IMR-90 (cell line): Measurements from ENCODE around the gene NR5A2. TPM values are rescaled to one million over a fixed set of nuclear protein-coding genes. Genes with fewer than 3 reads are reported as not detected.

Source experiments
- ATAC-seq: fragments of 200-7000 bp; cut with Tn5 transposase; 2 replicates; pipeline ENCODE4 v1.9.1; 2020; ENCODE audit warnings: low read depth, mild to moderate bottlenecking, moderate library complexity
- BruUV-seq: library from RNA; stranded (reverse); fragments of 400-500 nt; replicated peaks from 2 replicates; lab custom pipeline; 2021; lab: Mats Ljungman, UMichigan
- CTCF ChIA-PET: fragments of 300-600 bp; formaldehyde crosslinking; extraction: SDS; loops from one replicate; lab custom pipeline; 2021; ENCODE audit warnings: antibody characterized with exemption; lab: Yijun Ruan, JAX
- POLR2A ChIA-PET: fragments of 300-600 bp; sonication (Branson Sonifier 250); formaldehyde crosslinking; loops from one replicate; lab custom pipeline; 2022; ENCODE audit warnings: antibody characterized with exemption; ENCODE audit not compliant: unreplicated experiment; lab: Charles Lee
- DNase-seq: peaks from one replicate; pipeline ENCODE4 v3.0.0; 2013
- H2AFZ ChIP-seq: replicated peaks from 2 replicates; pipeline ENCODE3; 2013; ENCODE audit warnings: low read length, mild to moderate bottlenecking; ENCODE audit not compliant: poor library complexity
- H2AK5ac ChIP-seq: 2 replicates; pipeline ENCODE4 v1.6.1; 2013; ENCODE audit warnings: low read depth, low read length, inconsistent platforms
- H2AK9ac ChIP-seq: replicated peaks from 2 replicates; pipeline ENCODE3; 2013; ENCODE audit warnings: mild to moderate bottlenecking, low read depth, low read length, moderate library complexity; ENCODE audit not compliant: poor library complexity
- H2BK120ac ChIP-seq: 2 replicates; pipeline ENCODE4 v1.6.1; 2013; ENCODE audit warnings: low read depth, low read length, inconsistent platforms
- H2BK15ac ChIP-seq: 3 replicates; pipeline ENCODE4 v1.6.1; 2013; ENCODE audit warnings: low read depth, low read length, inconsistent platforms
- H2BK20ac ChIP-seq: 2 replicates; pipeline ENCODE4 v1.6.1; 2013; ENCODE audit warnings: low read depth, mild to moderate bottlenecking, inconsistent platforms, low read length, moderate library complexity
- H2BK5ac ChIP-seq: 2 replicates; pipeline ENCODE4 v1.6.1; 2013; ENCODE audit warnings: mild to moderate bottlenecking, low read depth, low read length, inconsistent platforms; ENCODE audit not compliant: poor library complexity, severe bottlenecking
- H3K14ac ChIP-seq: replicated peaks from 2 replicates; pipeline ENCODE4 v1.6.1; 2013; ENCODE audit warnings: low read depth, low read length, inconsistent platforms
- H3K18ac ChIP-seq: 2 replicates; pipeline ENCODE4 v1.6.1; 2013; ENCODE audit warnings: low read depth, low read length, control low read depth
- H3K23ac ChIP-seq: 2 replicates; pipeline ENCODE4 v1.6.1; 2013; ENCODE audit warnings: low read depth, low read length, inconsistent platforms
- H3K27ac ChIP-seq: 2 replicates; pipeline ENCODE4 v1.5.1; 2013; ENCODE audit warnings: mild to moderate bottlenecking, control low read depth, low read length; ENCODE audit not compliant: insufficient read depth
- H3K27me3 ChIP-seq: 2 replicates; pipeline ENCODE4 v1.6.1; 2013; ENCODE audit warnings: low read length; ENCODE audit not compliant: control insufficient read depth, insufficient read depth
- H3K36me3 ChIP-seq: 2 replicates; pipeline ENCODE4 v1.6.1; 2013; ENCODE audit warnings: low read length, mixed read lengths; ENCODE audit not compliant: control insufficient read depth, insufficient read depth
- H3K4ac ChIP-seq: 2 replicates; pipeline ENCODE4 v1.6.1; 2013; ENCODE audit warnings: low read depth, low read length, inconsistent platforms
- H3K4me1 ChIP-seq: 2 replicates; pipeline ENCODE4 v1.6.1; 2013; ENCODE audit warnings: low read length, mixed read lengths; ENCODE audit not compliant: control insufficient read depth, insufficient read depth
- H3K4me2 ChIP-seq: 2 replicates; pipeline ENCODE4 v1.6.1; 2013; ENCODE audit warnings: low read depth, mild to moderate bottlenecking, control low read depth, low read length, moderate library complexity
- H3K4me3 ChIP-seq: 2 replicates; pipeline ENCODE4 v1.5.1; 2013; ENCODE audit warnings: low read depth, mild to moderate bottlenecking, control low read depth, low read length, moderate library complexity; ENCODE audit not compliant: insufficient read depth
- H3K56ac ChIP-seq: 2 replicates; pipeline ENCODE4 v1.6.1; 2013; ENCODE audit warnings: low read length, inconsistent platforms; ENCODE audit not compliant: insufficient read depth; ENCODE audit errors: extremely low read depth
- H3K79me1 ChIP-seq, 2 experiments: 2 replicates each; pipeline ENCODE4 v1.6.1; 2013; ENCODE audit warnings: low read length in 2 of 2, inconsistent platforms in 1 of 2, low read depth in 1 of 2
- H3K9ac ChIP-seq: 2 replicates; pipeline ENCODE4 v1.6.1; 2013; ENCODE audit warnings: low read depth, low read length, control low read depth
- H3K9me1 ChIP-seq: 2 replicates; pipeline ENCODE4 v1.6.1; 2013; ENCODE audit warnings: low read length, inconsistent platforms; ENCODE audit not compliant: insufficient read depth
- H3K9me3 ChIP-seq: 2 replicates; pipeline ENCODE4 v1.6.1; 2013; ENCODE audit warnings: low read length; ENCODE audit not compliant: control insufficient read depth, insufficient read depth
- H4K20me1 ChIP-seq: 2 replicates; pipeline ENCODE4 v1.6.1; 2013; ENCODE audit warnings: low read length, inconsistent platforms; ENCODE audit not compliant: insufficient read depth
- H4K5ac ChIP-seq: 2 replicates; pipeline ENCODE4 v1.6.1; 2013; ENCODE audit warnings: mild to moderate bottlenecking, low read depth, low read length, control low read depth
- H4K8ac ChIP-seq, 2 experiments: 2 replicates each; pipeline ENCODE4 v1.6.1; 2013; ENCODE audit warnings: low read depth in 2 of 2, low read length in 2 of 2, control low read depth in 1 of 2, inconsistent platforms in 1 of 2
- H4K91ac ChIP-seq: 2 replicates; pipeline ENCODE4 v1.6.1; 2013; ENCODE audit warnings: low read depth, low read length, inconsistent platforms; ENCODE audit not compliant: insufficient read depth
- BHLHE40 ChIP-seq: fragments of 150-350 bp; IDR thresholded peaks from 2 replicates; pipeline ENCODE4 v1.6.1; 2016; ENCODE audit warnings: mild to moderate bottlenecking, low read depth, low read length
- CHD1 ChIP-seq: IDR thresholded peaks from 2 replicates; pipeline ENCODE4 v1.6.1; 2012; ENCODE audit warnings: low read depth, low read length, improper control_type of control experiment
- MAFK ChIP-seq: IDR thresholded peaks from 2 replicates; pipeline ENCODE4 v1.6.1; 2012; ENCODE audit warnings: low read depth, low read length, improper control_type of control experiment
- MAZ ChIP-seq: IDR thresholded peaks from 2 replicates; pipeline ENCODE4 v1.6.1; 2012; ENCODE audit warnings: low read depth, mild to moderate bottlenecking, low read length, improper control_type of control experiment, moderate library complexity, borderline replicate concordance
- MXI1 ChIP-seq: IDR thresholded peaks from 2 replicates; pipeline ENCODE4 v1.6.1; 2012; ENCODE audit warnings: low read depth, mild to moderate bottlenecking, low read length, moderate library complexity, borderline replicate concordance
- RAD21 ChIP-seq: IDR thresholded peaks from 2 replicates; pipeline ENCODE4 v1.6.1; 2012; ENCODE audit warnings: low read length, improper control_type of control experiment
- RFX5 ChIP-seq: IDR thresholded peaks from 2 replicates; pipeline ENCODE4 v1.8.0; 2012; ENCODE audit warnings: low read depth, mild to moderate bottlenecking, low read length, moderate library complexity
- SMC3 ChIP-seq: fragments of 150-350 bp; IDR thresholded peaks from 2 replicates; pipeline ENCODE4 v1.6.1; 2016; ENCODE audit warnings: low read depth, mild to moderate bottlenecking, antibody characterized with exemption, low read length, moderate library complexity
- dilution Hi-C: fragments of 300-500 bp; cut with HindIII; formaldehyde crosslinking; loops from one replicate; pipeline ENCODE4 v1.14.3; 2018; ENCODE audit warnings: low sequenced_read_pairs; ENCODE audit not compliant: unreplicated experiment
- in situ Hi-C: fragments of 300-500 bp; cut with MboI; formaldehyde crosslinking; loops from 3 replicates; pipeline ENCODE4 v1.14.3; 2019; ENCODE audit warnings: low sequenced_read_pairs, inconsistent platforms, mixed read lengths
- intact Hi-C: fragments of 100-400 bp; cut with micrococcal nuclease; formaldehyde crosslinking; loops from 2 replicates; pipeline ENCODE4 v1.10.0; 2022
- polyA plus RNA-seq, 3 experiments: library from polyadenylated mRNA; depleted of rRNA; stranded (reverse); fragments of >200 nt; gene quantifications; 2 replicates each; pipeline ENCODE4 v1.2.3, GENCODE V29; 2012; ENCODE audit warnings: low replicate concordance in 1 of 3
- total RNA-seq: library from RNA; depleted of rRNA; stranded (reverse); fragments of >200 nt; gene quantifications from 2 replicates; pipeline ENCODE4 v1.2.3, GENCODE V29; 2012
- TF ChIP-seq, protein P1 (sequence below): conservative IDR thresholded peaks from 2 replicates; pipeline ENCODE4 v1.5.1; 2012; ENCODE audit warnings: mild to moderate bottlenecking, low read depth, low read length, improper control_type of control experiment
- TF ChIP-seq, protein P2 (sequence below): fragments of 150-350 bp; IDR thresholded peaks from 2 replicates; pipeline ENCODE4 v1.6.1; 2017; ENCODE audit warnings: mild to moderate bottlenecking, antibody characterized with exemption, low read length, low read depth

NR5A2 gene
- total and polyA plus RNA-seq, 2 of the 4 experiments (the other 2 are of a cell fraction): 0.03 to 0.18 TPM

DNA sequence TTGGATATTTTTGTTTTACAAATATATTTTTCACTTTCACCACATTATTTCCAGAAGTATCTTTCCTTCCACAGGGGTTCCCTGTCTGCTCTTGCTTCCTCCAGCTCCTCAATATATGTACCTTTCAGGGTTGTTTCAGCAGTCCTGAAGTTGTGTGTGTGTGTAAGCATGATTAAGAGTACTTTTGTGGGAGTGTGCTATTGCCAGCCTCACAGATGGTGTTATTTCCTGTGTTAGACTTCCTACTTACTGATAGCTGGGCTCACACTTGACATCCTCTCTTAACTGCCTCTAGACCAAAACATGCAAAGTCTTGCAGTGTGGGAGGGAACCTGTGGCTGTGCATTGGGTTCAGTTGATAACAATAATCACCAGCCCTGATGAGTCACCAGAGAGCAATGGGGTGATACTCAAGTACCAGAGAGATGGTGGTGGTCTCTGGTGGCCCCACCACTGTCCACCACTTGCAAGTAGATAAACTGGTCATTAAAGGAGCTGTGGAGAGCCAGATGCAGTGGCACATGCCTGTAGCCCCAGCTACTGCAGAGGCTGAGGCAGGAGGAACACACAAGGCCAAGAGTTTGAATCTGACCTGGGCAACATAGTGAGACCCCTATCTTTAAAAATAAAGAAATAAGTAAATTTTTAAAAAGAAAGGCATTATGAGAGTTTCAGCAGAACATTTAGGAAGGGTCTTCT is 126.7 kb downstream of the NR5A2 start (continued):
- TF ChIP-seq, protein P1, sequence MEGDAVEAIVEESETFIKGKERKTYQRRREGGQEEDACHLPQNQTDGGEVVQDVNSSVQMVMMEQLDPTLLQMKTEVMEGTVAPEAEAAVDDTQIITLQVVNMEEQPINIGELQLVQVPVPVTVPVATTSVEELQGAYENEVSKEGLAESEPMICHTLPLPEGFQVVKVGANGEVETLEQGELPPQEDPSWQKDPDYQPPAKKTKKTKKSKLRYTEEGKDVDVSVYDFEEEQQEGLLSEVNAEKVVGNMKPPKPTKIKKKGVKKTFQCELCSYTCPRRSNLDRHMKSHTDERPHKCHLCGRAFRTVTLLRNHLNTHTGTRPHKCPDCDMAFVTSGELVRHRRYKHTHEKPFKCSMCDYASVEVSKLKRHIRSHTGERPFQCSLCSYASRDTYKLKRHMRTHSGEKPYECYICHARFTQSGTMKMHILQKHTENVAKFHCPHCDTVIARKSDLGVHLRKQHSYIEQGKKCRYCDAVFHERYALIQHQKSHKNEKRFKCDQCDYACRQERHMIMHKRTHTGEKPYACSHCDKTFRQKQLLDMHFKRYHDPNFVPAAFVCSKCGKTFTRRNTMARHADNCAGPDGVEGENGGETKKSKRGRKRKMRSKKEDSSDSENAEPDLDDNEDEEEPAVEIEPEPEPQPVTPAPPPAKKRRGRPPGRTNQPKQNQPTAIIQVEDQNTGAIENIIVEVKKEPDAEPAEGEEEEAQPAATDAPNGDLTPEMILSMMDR: no peak
- TF ChIP-seq MAFK (no peak), MXI1 (no peak)

DNA sequence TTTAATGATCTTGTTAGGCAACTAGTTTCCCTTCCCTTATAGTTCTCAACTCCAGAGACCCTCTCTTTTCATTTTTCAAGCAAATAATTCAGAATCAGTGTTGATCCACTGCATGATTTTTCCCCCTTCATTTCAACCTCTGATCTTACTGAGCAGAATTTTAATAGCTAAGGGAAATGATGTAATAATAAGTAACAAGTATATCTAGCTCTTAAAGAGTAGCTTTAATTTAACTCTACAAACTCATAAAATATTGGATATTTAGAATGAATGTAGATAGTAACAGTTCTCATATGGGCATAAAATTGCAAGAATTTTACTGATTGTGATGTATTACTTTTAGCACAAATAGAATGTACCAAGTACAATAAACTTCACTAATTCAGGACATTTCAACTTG is 130.2 kb downstream of the NR5A2 start:
- BruUV-seq: no TSS peak
- Histone ChIP-seq H3K79me1 (no peaks in the 10 kb centered on the region), H2AK9ac (no peak overlapping the region), H2BK120ac (no peak overlapping the region), H4K91ac (no peak overlapping the region), H2BK15ac (no peak overlapping the region), H4K5ac (no peak overlapping the region), H3K36me3 (no peaks in the 10 kb centered on the region), H3K9ac (no peak overlapping the region), H2AK5ac (no peak overlapping the region), H2AFZ (no peak overlapping the region), H2BK5ac (no peak overlapping the region), H3K14ac (no peak overlapping the region), H3K4me2 (no peak overlapping the region), H3K9me1 (no peaks in the 10 kb centered on the region), H3K27me3 (no peaks in the 10 kb centered on the region), H3K4me1 (peaks cover 2% of the 10 kb centered on the region; the same call in 1 of the 2 replicates), H3K56ac (no peak overlapping the region), H4K20me1 (no peaks in the 10 kb centered on the region), H3K9me3 (no peaks in the 10 kb centered on the region), H3K4me3 (no peak overlapping the region), H4K8ac (no peak overlapping the region), H3K18ac (no peak overlapping the region), H3K4ac (no peak overlapping the region), H3K27ac (no peak overlapping the region), H2BK20ac (no peak overlapping the region), H3K23ac (no peak overlapping the region)
- POLR2A ChIA-PET: no interaction called here
- intact Hi-C loops: no loop called here
- dilution Hi-C loops: no loop called here
- in situ Hi-C loops: no loop called here
- DNase-seq (no peak), ATAC-seq (no peak)
- CTCF ChIA-PET: no interaction called here
- no peak for TF ChIP-seq MXI1
- TF ChIP-seq CHD1: no peak
- no peak for TF ChIP-seq RAD21
- TF ChIP-seq, protein P2, sequence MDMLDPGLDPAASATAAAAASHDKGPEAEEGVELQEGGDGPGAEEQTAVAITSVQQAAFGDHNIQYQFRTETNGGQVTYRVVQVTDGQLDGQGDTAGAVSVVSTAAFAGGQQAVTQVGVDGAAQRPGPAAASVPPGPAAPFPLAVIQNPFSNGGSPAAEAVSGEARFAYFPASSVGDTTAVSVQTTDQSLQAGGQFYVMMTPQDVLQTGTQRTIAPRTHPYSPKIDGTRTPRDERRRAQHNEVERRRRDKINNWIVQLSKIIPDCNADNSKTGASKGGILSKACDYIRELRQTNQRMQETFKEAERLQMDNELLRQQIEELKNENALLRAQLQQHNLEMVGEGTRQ: no peak
- TF ChIP-seq MAZ: no peak
- no peak for TF ChIP-seq SMC3
- TF ChIP-seq BHLHE40: no peak
- no peak for TF ChIP-seq RFX5
- TF ChIP-seq, protein P1: no peak
